SK-N-SH treated with all-trans-retinoic acid at 6 μM for 48 hours (cell line): ENCODE results near the gene MTMR3.

Source experiments
- ATAC-seq: fragments of 200-7000 bp; cut with Tn5 transposase; 3 replicates; pipeline ENCODE4 v1.9.1; 2020; ENCODE audit warnings: mild to moderate bottlenecking, moderate library complexity
- ARNTL ChIP-seq: fragments of 450-650 bp; formaldehyde crosslinking; IDR thresholded peaks from 2 replicates; pipeline ENCODE4 v1.5.0; 2020; ENCODE audit warnings: low read depth, mild to moderate bottlenecking, moderate library complexity, borderline replicate concordance
- BACH2 ChIP-seq: fragments of 250-450 bp; sonication (Bioruptor Pico); IDR thresholded peaks from 2 replicates; pipeline ENCODE4 v1.9.0; 2021; ENCODE audit warnings: mild to moderate bottlenecking, borderline replicate concordance
- CREB5 ChIP-seq: fragments of 250-450 bp; sonication (Bioruptor Pico); IDR thresholded peaks from 2 replicates; pipeline ENCODE4 v1.5.1; 2020; ENCODE audit warnings: low read depth, mild to moderate bottlenecking, moderate library complexity
- CSDC2 ChIP-seq: fragments of 250-450 bp; sonication (Bioruptor Pico); IDR thresholded peaks from 2 replicates; pipeline ENCODE4 v1.5.0; 2020; ENCODE audit warnings: mild to moderate bottlenecking, moderate library complexity
- CSRNP3 ChIP-seq: fragments of 250-450 bp; sonication (Bioruptor Pico); IDR thresholded peaks from 2 replicates; pipeline ENCODE4 v1.5.1; 2021; ENCODE audit warnings: mild to moderate bottlenecking, moderate library complexity
- ESRRG ChIP-seq: fragments of 250-450 bp; sonication (Bioruptor Pico); IDR thresholded peaks from 2 replicates; pipeline ENCODE4 v1.6.1; 2021; ENCODE audit warnings: mild to moderate bottlenecking
- GLIS3 ChIP-seq: fragments of 250-450 bp; sonication (Bioruptor Pico); IDR thresholded peaks from 2 replicates; pipeline ENCODE4 v1.5.0; 2020; ENCODE audit warnings: mild to moderate bottlenecking, moderate library complexity
- ISL1 ChIP-seq: fragments of 250-450 bp; sonication (Bioruptor Pico); IDR thresholded peaks from 2 replicates; pipeline ENCODE4 v2.1.2; 2022; ENCODE audit warnings: mild to moderate bottlenecking, moderate library complexity
- OSR1 ChIP-seq: fragments of 250-450 bp; sonication (Bioruptor Pico); IDR thresholded peaks from 2 replicates; pipeline ENCODE4 v1.8.0; 2022; ENCODE audit warnings: moderate library complexity, mild to moderate bottlenecking, inconsistent platforms
- PATZ1 ChIP-seq: fragments of 250-450 bp; sonication (Bioruptor Pico); IDR thresholded peaks from 2 replicates; pipeline ENCODE4 v1.8.0; 2020; ENCODE audit warnings: mild to moderate bottlenecking, moderate library complexity, borderline replicate concordance
- POU6F1 ChIP-seq: fragments of 250-450 bp; sonication (Bioruptor Pico); IDR thresholded peaks from 2 replicates; pipeline ENCODE4 v1.8.0; 2021; ENCODE audit warnings: low read depth, mild to moderate bottlenecking, moderate library complexity, borderline replicate concordance
- PPARA ChIP-seq: fragments of 250-450 bp; sonication (Bioruptor Pico); IDR thresholded peaks from 2 replicates; pipeline ENCODE4 v1.5.0; 2020; ENCODE audit warnings: mild to moderate bottlenecking, borderline replicate concordance
- RARB ChIP-seq: fragments of 250-450 bp; sonication (Bioruptor Pico); IDR thresholded peaks from 2 replicates; pipeline ENCODE4 v1.8.0; 2021; ENCODE audit warnings: mild to moderate bottlenecking, moderate library complexity
- SNAI2 ChIP-seq: fragments of 250-450 bp; sonication (Bioruptor Pico); IDR thresholded peaks from 2 replicates; pipeline ENCODE4 v1.5.0; 2020; ENCODE audit warnings: mild to moderate bottlenecking, moderate library complexity
- TCF4 ChIP-seq: fragments of 250-450 bp; sonication (Bioruptor Pico); IDR thresholded peaks from 2 replicates; pipeline ENCODE4 v1.8.0; 2021; ENCODE audit warnings: mild to moderate bottlenecking, moderate library complexity, borderline replicate concordance
- TOX ChIP-seq: fragments of 250-450 bp; sonication (Bioruptor Pico); IDR thresholded peaks from 2 replicates; pipeline ENCODE4 v1.8.0; 2021; ENCODE audit warnings: mild to moderate bottlenecking, moderate library complexity, borderline replicate concordance
- TSHZ2 ChIP-seq: fragments of 250-450 bp; sonication (Bioruptor Pico); IDR thresholded peaks from 2 replicates; pipeline ENCODE4 v1.5.0; 2020; ENCODE audit warnings: mild to moderate bottlenecking, moderate library complexity
- ZC3H10 ChIP-seq: fragments of 250-450 bp; sonication (Bioruptor Pico); IDR thresholded peaks from 2 replicates; pipeline ENCODE4 v1.5.1; 2021; ENCODE audit warnings: mild to moderate bottlenecking, moderate library complexity
- ZFP3 ChIP-seq: fragments of 250-450 bp; sonication (Bioruptor Pico); IDR thresholded peaks from 2 replicates; pipeline ENCODE4 v1.5.0; 2020; ENCODE audit warnings: mild to moderate bottlenecking, moderate library complexity
- ZNF565 ChIP-seq: fragments of 450-650 bp; formaldehyde crosslinking; conservative IDR thresholded peaks from 2 replicates; pipeline ENCODE4 v1.5.0; 2020; ENCODE audit warnings: low read depth, mild to moderate bottlenecking, moderate library complexity
- ZNF70 ChIP-seq: fragments of 450-650 bp; formaldehyde crosslinking; IDR thresholded peaks from 2 replicates; pipeline ENCODE4 v1.5.0; 2020; ENCODE audit warnings: mild to moderate bottlenecking, moderate library complexity
- ZNF8 ChIP-seq: fragments of 450-650 bp; formaldehyde crosslinking; IDR thresholded peaks from 2 replicates; pipeline ENCODE4 v1.5.0; 2020; ENCODE audit warnings: mild to moderate bottlenecking, moderate library complexity

MTMR3 gene

GRCh38 chr22:30044369-30044768, 161.4 kb downstream of the MTMR3 start:
- TF ChIP-seq ZNF70 (CRISPR knock-in tag), result no peak
- peak; percentile 88 for TF ChIP-seq ISL1 (CRISPR knock-in tag)
- peak; percentile 87 for ATAC-seq

- no peak for ATAC-seq
- no peak for TF ChIP-seq BACH2 (CRISPR knock-in tag)
- TF ChIP-seq CSDC2 (CRISPR knock-in tag), result no peak
- TF ChIP-seq CREB5 (CRISPR knock-in tag), result no peak
- TF ChIP-seq SNAI2 (CRISPR knock-in tag), result no peak
- no peak for TF ChIP-seq ARNTL
- no peak for TF ChIP-seq CSRNP3
- no peak for TF ChIP-seq ZNF565
- TF ChIP-seq PPARA (CRISPR knock-in tag), result no peak
- TF ChIP-seq ESRRG (CRISPR knock-in tag), result no peak
- TF ChIP-seq TOX (CRISPR knock-in tag), result no peak
Measured at GRCh38 chr22:30044881-30045493, 162.0 kb downstream of the MTMR3 start.

- ATAC-seq, result no peak
Measured at GRCh38 chr22:30045494-30045887, 162.5 kb downstream of the MTMR3 start.

More at GRCh38 chr22:30045494-30045887, 162.5 kb downstream of the MTMR3 start:
- TF ChIP-seq ESRRG (CRISPR knock-in tag) (no peak), PATZ1 (CRISPR knock-in tag) (no peak), ZFP3 (CRISPR knock-in tag) (no peak), TCF4 (CRISPR knock-in tag) (no peak), ZNF565 (no peak), ISL1 (CRISPR knock-in tag) (no peak), PPARA (CRISPR knock-in tag) (no peak), OSR1 (CRISPR knock-in tag) (no peak), ZNF8 (CRISPR knock-in tag) (no peak), ZC3H10 (no peak), POU6F1 (CRISPR knock-in tag) (no peak), SNAI2 (CRISPR knock-in tag) (no peak), ARNTL (no peak), TSHZ2 (CRISPR knock-in tag) (no peak), GLIS3 (CRISPR knock-in tag) (no peak), ZNF70 (CRISPR knock-in tag) (no peak), CSRNP3 (no peak), CREB5 (CRISPR knock-in tag) (no peak), TOX (CRISPR knock-in tag) (no peak), RARB (CRISPR knock-in tag) (no peak)
